Testis (tissue), 2 donors: ENCODE results near the gene RASSF1.

Experiments
- POLR2A ChIP-seq: fragments of 450-650 bp; IDR thresholded peaks from one replicate; pipeline ENCODE4 v1.6.1; 2017; ENCODE audit warnings: antibody characterized with exemption, mild to moderate bottlenecking, moderate library complexity
- TF ChIP-seq, protein P1 (sequence below), 3 experiments: fragments of 450-650 bp in 2 of 3; fragments of 200-600 bp in 1 of 3; sonication (generic) in 1 of 3; IDR thresholded peaks; one replicate each; pipeline ENCODE4 v1.5.1; 2016 to 2019; ENCODE audit warnings: antibody characterized with exemption in 3 of 3, mild to moderate bottlenecking in 2 of 3, moderate library complexity in 1 of 3

GRCh38 chr3:50354850-50355249 lies 14.2 kb upstream of the RASSF1 start:
- TF ChIP-seq, protein P1, sequence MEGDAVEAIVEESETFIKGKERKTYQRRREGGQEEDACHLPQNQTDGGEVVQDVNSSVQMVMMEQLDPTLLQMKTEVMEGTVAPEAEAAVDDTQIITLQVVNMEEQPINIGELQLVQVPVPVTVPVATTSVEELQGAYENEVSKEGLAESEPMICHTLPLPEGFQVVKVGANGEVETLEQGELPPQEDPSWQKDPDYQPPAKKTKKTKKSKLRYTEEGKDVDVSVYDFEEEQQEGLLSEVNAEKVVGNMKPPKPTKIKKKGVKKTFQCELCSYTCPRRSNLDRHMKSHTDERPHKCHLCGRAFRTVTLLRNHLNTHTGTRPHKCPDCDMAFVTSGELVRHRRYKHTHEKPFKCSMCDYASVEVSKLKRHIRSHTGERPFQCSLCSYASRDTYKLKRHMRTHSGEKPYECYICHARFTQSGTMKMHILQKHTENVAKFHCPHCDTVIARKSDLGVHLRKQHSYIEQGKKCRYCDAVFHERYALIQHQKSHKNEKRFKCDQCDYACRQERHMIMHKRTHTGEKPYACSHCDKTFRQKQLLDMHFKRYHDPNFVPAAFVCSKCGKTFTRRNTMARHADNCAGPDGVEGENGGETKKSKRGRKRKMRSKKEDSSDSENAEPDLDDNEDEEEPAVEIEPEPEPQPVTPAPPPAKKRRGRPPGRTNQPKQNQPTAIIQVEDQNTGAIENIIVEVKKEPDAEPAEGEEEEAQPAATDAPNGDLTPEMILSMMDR (IDR thresholded peaks at IDR 0.05) = no peak
- TF ChIP-seq POLR2A = no peak
